ENCODE measurements around the gene FHAD1.
A peak's percentile ranks its signal among the peaks of the same experiment; 100 is the strongest.

Gene FHAD1

GRCh38 chr1:15410223-15410883, 163.3 kb downstream of the FHAD1 start:
- TF ChIP-seq CTCF (IDR thresholded peaks at IDR 0.05): no peak

GRCh38 chr1:15410884-15411245, 163.8 kb downstream of the FHAD1 start:
- Histone ChIP-seq H3K4me2 (ENCODE audit: low read length) (peak overlapping the region; percentile 58), H3K79me2 (no peaks in the 10 kb centered on the region), H3K9ac (no peak overlapping the region), H3K27ac (peak overlapping the region; percentile 36), H3K36me3 (ENCODE audit: control insufficient read depth, insufficient read depth, low read length) (no peaks in the 10 kb centered on the region), H3K27me3 (ENCODE audit: control insufficient read depth, insufficient read depth, low read length) (no peaks in the 10 kb centered on the region), H2AFZ (no peak overlapping the region), H3K4me3 (ENCODE audit: low read depth, low read length) (peak overlapping the region; percentile 73), H3K9me3 (ENCODE audit: control insufficient read depth, low read length) (no peaks in the 10 kb centered on the region), H3K4me1 (peaks cover 16% of the 10 kb centered on the region)
- no peak for TF ChIP-seq CTCF (IDR thresholded peaks at IDR 0.05)

More at GRCh38 chr1:15410223-15410883, 163.3 kb downstream of the FHAD1 start:
- H3K27ac ChIP-seq: peak overlapping the region; percentile 36
- no peaks in the 10 kb centered on the region for H3K36me3 ChIP-seq (ENCODE audit: control insufficient read depth, insufficient read depth, low read length)
- peaks cover 18% of the 10 kb centered on the region for H3K4me1 ChIP-seq
- peak overlapping the region; percentile 58 for H2AFZ ChIP-seq
- no peaks in the 10 kb centered on the region for H3K79me2 ChIP-seq
- no peaks in the 10 kb centered on the region for H3K27me3 ChIP-seq (ENCODE audit: control insufficient read depth, insufficient read depth, low read length)
- peak overlapping the region; percentile 46 for H3K9ac ChIP-seq
- peak overlapping the region; percentile 73 for H3K4me3 ChIP-seq (ENCODE audit: low read depth, low read length)
- H3K9me3 ChIP-seq (ENCODE audit: control insufficient read depth, low read length): no peaks in the 10 kb centered on the region
- H3K4me2 ChIP-seq (ENCODE audit: low read length): peak overlapping the region; percentile 58

- Histone ChIP-seq H3K4me1 (peaks cover 16% of the 10 kb centered on the region), H3K27ac (peak overlapping the region; percentile 2), H3K4me3 (ENCODE audit: low read depth, low read length) (peak overlapping the region; percentile 73), H3K9ac (no peak overlapping the region), H3K36me3 (ENCODE audit: control insufficient read depth, insufficient read depth, low read length) (no peaks in the 10 kb centered on the region), H2AFZ (no peak overlapping the region), H3K9me3 (ENCODE audit: control insufficient read depth, low read length) (no peaks in the 10 kb centered on the region), H3K4me2 (ENCODE audit: low read length) (peak overlapping the region; percentile 58), H3K79me2 (no peaks in the 10 kb centered on the region), H3K27me3 (ENCODE audit: control insufficient read depth, insufficient read depth, low read length) (no peaks in the 10 kb centered on the region)
- TF ChIP-seq CTCF (IDR thresholded peaks at IDR 0.05): no peak
Measured at GRCh38 chr1:15411593-15412137, 164.6 kb downstream of the FHAD1 start.

GRCh38 chr1:15412175-15412800, 165.3 kb downstream of the FHAD1 start:
- Histone ChIP-seq H3K4me3 (ENCODE audit: low read depth, low read length) (no peak overlapping the region), H2AFZ (no peak overlapping the region), H3K36me3 (ENCODE audit: control insufficient read depth, insufficient read depth, low read length) (no peaks in the 10 kb centered on the region), H3K4me2 (ENCODE audit: low read length) (peak overlapping the region; percentile 58), H3K27me3 (ENCODE audit: control insufficient read depth, insufficient read depth, low read length) (no peaks in the 10 kb centered on the region), H3K79me2 (no peaks in the 10 kb centered on the region), H3K27ac (peak overlapping the region; percentile 2), H3K4me1 (peaks cover 16% of the 10 kb centered on the region), H3K9ac (no peak overlapping the region), H3K9me3 (ENCODE audit: control insufficient read depth, low read length) (no peaks in the 10 kb centered on the region)
- TF ChIP-seq CTCF (IDR thresholded peaks at IDR 0.05): no peak

Data from parathyroid adenoma (tissue), 2 donors.